GM03348 (cell line): Measurements from ENCODE around the gene SH3BP5.
A peak's percentile ranks its signal among the peaks of the same experiment; 100 is the strongest.

Source experiments
- DNase-seq: peaks from one replicate; pipeline ENCODE4 v3.0.0; 2012; ENCODE audit warnings: low spot score

The SH3BP5 gene

DNA sequence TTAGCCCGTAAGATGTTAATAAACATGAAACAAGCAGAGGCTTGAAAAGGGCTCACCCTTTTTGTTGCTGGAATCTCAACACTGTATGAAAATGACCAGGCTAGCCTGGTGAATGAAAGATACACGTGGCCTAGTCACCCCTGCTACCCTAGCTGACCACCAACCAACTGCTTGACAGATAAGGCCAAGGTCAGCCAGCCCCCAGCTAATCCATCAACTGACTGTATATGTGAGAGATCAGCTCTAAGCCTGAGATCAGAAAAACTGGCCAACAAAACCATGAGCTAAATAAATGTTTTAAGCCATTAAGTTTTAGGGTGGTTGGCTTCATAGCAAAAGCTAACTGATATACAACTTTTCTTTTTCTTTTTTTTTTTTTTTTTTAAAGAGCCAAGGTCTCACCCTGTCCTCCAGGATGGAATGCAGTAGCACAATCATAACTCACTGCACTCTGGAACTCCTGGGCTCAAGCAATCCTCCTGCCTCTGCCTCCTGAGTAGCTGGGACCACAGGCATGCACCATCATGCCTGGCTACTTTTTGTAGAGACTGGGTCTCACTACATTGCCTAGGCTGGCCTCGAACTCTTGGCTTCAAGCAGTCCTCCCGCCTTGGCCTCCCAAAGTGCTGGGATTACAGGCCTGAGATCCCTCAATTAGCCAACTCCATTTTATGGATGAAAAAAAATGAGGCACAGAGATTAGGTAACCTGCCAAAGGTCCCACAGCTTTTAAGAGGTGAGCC lies 34.6 kb downstream of the SH3BP5 start:
- DNase-seq = no peak

DNA sequence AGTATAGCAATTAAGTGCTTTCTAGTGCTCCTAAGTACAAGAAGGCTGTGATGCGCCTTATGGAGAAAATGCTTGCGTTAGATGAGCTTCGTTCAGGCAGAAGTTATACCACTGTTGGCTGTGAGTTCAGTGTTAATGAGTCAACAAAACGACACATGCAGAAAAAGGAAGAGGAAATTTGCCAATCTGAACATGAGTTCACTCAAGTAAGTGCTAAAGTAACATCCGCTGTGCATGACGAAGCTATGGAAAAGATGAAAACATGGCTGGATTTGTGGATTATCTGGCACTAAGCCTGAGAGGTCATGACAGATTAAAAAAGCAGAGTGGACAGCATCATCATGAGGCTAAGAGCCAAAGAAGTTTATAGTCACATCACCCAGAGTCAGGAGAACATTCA lies 36.9 kb downstream of the SH3BP5 start:
- DNase-seq = peak; percentile 40

DNA sequence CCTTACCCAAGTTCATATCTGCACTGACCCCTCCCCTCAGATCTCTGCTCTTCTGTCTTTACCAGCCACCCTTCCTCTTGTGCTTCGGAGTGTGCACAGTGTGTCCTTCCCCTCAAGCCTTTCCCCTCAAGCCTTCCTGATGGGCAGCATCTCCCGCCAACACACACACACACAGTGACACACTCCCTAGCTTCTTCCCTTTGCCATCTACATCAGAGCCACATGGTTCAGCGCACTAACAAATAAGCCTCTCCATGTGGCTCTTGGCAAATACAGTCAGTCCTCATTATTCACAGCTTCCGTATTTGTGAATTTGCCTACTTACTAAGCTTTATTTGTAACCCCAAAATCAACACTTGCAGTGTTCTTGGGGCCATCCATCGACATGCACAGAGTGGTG lies 37.5 kb downstream of the SH3BP5 start:
- DNase-seq = no peak

DNA sequence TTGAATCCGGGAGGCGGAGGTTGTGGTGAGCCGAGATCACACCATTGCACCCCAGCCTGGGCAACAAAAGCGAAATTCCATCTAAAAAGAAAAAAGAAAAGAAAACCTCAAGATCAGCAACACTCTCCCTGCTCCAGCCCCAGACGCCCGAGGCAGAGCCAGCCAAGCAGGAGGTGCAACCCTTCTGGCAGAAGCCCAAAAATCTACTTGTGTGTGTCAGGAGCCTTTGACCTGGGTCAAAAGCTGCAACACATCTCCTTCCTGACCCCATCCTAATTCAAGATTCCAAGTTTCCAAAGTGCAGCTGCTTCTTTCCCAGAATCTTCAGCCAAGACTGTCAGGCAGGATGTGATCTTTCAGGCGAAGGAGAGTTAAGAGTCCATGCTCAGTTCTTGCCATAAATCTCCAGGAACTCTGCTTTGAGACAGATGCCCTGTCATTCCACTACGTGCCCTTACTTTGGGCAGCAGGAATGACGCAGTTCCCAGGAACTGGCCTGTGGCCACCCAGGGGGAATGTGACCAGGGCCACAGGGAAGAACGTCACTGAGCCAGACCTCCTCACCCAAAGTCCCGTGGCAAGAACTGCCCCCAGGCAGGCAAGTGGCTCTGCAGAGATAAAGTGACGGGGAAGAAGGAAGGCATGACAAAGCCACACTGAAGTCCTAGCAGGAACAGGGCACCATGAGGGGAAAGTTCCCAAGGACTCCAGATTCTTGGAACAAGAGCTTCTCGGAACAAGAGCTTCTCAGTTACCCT lies 39.4 kb downstream of the SH3BP5 start:
- no peak for DNase-seq

DNA sequence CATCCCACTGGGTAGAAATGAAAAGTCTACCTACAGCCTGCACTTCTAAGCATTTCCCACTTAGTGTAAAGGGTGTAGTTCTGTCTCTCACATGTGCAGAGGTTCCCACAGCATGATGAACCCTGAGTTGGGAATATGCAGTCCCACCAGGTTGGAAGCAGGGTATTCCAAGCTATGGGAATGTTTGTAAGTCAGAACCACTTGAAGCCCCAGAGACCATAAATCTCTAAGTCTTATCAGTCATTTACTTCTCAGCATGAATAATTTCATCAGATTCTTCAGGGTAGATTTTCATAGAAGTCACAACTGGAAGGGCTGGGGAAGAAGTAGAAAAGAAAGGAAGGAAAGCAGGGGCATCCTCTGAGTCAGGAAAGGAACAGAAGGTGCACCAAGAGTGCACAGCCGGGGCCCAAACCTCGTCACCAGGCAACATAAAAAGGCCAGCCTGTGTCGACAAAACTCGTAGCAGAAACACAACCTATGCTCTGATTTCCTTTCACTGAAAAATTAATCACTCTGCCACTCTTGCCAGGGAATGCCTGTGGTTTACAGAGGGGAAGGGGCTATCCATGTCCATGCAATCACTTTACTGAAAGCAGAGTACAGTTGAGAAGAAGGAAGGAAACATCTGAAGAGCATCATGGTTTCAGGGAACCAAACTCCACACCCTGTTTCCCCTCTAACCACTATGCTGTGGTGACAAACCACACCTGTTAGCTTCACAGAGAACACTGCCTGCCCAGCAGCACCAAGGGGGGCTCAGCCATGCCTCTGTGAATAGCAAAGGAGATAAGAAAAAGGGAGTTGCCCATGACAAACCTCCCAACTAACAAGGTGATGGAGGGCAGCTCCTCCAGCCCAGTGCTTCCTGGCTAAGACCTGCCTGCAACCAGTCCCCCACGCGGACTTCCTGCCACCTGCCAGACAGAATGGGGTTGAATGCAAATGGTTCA lies 40.5 kb downstream of the SH3BP5 start:
- no peak for DNase-seq

DNA sequence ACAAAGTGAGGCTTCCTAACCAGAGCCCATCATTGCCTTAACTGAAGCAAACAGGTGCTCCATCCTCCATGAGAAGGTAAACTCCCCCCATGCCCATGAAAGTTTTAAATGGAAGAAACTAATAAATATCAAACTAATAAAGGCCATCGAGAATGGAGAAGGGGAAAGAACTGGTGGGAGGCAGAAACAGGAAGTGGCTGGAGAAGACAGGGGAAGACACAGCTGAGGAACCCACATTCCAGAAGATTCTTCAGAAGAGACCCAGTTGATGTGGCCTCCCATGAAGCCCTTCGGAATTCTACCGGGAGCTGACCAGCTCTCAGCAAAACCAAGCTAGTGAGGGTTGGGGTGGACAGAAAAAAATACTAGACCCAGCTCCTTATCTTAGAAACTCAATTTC lies 41.6 kb downstream of the SH3BP5 start:
- no peak for DNase-seq

DNA sequence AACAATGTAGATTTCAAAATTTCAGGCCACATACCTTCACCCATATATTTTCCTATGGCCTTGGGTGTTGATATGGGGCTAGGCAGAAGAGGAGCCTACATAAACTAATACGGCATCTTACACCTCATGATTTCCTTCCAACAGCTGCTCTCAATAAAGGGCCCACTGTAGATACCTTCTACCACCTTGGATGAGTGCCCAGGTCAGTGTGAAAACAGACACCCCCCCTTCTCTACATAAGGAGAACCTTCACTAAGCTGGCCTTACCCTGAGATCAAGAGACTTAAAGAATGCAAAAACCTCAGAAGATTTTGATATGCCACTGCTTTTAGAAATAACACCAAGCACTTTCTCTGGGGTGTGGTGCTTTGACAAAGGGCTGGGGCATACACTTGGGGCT lies 42.7 kb downstream of the SH3BP5 start:
- no peak for DNase-seq

DNA sequence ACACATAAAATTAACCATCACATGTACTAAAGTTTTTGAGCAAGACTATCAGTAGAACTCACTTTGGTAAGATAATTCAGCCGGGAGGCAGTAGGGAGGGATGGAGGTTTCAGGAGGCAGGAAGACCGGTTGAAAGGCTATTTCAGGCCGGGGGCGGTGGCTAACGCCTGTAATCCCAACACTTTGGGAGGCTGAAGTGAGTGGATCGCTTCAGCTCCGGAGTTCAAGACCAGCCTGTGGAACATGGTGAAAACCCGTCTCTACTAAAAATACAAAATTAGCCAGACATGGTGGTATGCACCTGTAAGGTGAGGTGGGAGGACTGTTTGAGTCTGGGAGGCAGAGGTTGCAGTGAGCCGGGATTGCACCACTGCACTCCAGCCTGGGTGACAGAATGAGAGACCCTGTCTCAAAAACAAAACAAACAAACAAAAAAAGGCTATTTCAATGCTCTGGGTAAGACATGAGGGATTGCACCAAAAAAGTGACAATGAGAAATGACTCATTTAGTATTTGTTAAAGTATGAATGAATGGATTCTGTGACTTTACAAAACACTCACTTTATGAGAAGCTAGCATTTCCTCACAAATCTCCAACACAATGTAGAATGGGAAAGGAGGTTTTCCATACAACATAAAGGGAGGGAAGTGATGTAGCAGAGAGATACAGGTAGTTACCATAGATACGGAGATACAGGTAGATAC lies 43.9 kb downstream of the SH3BP5 start:
- no peak for DNase-seq

DNA sequence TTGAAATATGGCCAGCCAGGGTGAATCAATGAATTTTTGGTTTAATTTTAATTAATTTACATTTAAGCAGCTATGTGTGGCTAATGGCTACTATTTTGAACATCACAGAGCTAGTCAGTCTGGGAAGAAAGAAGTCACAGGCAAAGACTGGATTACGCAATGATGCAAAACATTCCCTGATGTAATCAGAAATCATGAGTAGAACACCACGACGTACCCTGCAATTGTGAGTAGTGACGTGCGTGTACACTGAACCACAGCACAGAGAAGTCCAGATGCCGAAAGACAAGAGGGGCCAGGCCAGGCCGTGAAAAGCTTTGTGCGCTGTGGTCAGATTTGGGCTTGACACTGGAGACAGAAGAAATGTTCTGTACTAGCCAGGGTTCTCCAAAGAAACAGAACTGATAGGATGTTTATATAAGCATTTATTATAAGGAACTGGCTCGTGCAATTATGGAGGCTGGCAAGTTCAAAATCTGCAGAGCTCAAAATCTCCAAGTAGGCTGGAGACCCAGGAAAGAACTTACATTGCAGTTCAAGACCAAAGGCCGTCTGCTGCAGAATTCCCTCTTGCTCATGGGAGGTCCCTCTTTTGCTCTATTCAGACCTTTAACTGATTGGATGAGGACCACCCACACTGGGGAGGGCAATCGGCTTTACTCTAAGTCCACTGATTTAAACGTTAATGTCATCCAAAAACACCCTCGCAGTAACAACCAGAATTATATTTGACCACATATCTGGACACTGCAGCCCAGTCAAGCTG lies 44.6 kb downstream of the SH3BP5 start:
- peak; percentile 73 for DNase-seq

DNA sequence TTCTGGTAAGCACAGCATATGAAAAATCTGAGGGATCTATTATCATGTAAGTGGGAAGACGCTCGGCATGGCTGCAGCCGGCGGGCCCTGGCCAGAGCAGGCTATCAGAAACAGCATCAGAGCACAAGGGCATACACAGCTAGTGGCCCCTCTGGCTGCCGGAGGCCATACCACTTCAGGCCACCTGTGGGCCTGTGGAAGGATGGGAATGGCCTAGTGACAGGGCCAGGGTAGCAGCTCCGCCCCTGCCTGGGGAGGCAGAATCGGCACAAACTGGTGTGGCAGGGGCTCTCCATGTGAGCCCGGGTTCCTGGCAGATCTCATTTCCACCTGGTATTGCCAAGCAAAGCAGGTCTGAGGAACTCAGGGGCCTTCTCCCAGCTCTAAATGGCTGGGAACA lies 46.4 kb downstream of the SH3BP5 start:
- no peak for DNase-seq

DNA sequence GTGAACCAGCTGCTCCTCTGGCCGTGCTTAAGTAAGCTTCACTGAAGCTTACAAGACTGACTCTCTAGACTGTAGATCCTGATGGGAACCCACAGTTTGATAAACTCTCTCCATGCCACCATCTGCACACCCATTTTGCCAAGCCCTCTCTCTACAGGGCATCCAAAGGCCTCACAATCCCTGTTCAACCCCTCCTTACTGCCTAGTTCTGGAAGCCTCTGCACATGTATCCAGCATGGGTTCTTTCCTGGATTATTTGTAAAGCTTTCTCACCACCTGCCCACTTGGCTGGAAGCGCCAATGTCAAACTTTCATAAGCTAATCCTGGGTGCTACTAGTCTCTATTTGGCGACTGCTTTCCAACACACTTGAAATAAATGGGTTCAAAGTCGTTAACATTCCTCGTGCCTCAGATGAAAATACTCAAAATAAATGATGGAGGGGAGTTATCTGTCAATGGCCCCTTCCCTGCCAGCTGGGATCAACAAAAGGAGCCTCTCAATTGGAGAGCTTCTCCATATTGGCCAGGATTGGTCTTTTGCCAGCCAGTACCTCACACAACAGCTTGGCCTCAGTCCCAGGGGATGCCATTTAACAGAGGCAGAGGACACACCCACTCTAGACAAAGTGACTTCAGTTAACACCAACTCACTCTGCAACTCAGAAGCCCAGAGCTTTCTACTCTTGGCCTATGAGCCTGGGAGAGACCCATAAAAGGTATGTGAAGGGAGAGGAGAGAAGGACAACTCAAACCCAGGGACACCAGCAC lies 48.1 kb downstream of the SH3BP5 start:
- no peak for DNase-seq

DNA sequence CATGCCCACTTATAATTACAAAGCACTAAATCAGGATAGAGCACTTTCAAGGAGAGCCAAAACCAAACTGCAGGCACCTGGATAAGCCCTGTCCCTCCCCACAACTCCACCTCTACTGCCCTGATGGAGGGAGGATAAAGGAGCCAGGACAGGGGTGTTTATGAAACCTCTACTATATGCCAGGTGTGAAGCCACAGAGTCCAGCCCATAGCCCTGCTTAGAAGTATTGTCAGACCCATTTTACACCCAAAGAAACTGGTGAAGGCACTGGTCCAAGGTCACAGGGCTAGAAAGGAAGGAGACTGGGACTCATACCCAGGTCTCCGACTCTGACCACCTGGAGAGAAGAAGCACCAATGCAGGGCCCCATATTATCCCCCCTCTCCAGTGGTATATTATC lies 48.7 kb downstream of the SH3BP5 start:
- no peak for DNase-seq

DNA sequence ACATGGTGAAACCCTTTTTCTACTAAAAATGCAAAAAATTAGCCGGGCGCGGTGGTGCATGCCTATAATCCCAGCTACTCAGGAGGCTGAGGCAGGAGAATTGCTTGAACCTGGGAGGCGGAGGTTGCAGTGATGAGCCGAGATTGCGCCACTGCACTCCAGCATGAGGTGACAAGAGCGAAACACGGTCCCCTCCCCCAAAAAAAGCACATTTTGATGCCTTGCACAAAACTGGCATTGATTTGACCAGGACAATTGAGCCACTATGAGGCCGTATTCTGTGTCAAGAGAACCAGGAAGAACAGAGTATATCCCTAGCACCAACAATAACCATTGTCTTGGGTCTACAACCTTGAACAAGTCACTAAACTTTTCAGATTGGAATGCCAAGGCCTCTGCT lies 50.6 kb downstream of the SH3BP5 start:
- no peak for DNase-seq

DNA sequence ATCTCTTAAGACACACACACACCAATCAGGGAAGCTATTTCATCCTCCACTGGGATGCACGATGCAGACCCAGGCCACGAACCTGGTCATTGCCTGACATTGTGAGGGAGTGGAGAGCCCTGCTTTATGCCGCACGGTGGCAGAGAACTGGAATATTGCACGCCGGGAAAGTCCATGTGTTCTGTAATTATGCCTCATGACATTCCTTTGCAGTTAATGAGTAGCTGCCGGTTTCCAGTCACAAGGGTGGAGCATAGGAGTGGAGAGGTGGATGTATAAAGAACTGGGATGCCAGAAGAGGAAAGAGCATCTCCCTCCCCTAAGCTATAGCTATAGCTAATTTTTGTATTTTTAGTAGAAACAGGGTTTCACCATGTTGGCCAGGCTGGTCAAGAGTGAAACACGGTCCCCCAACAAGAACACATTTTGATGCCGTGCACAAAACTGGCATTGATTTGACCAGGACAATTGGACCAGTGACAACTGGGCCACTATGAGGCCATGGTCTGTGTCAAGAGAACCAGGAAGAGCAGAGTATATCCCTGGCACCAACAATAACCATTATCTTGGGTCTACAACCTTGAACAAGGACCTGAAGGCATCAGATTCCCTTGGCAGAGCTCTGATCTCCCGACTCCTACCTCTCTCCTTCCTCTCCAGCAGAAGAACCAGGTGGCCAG lies 51.4 kb downstream of the SH3BP5 start:
- DNase-seq = no peak

DNA sequence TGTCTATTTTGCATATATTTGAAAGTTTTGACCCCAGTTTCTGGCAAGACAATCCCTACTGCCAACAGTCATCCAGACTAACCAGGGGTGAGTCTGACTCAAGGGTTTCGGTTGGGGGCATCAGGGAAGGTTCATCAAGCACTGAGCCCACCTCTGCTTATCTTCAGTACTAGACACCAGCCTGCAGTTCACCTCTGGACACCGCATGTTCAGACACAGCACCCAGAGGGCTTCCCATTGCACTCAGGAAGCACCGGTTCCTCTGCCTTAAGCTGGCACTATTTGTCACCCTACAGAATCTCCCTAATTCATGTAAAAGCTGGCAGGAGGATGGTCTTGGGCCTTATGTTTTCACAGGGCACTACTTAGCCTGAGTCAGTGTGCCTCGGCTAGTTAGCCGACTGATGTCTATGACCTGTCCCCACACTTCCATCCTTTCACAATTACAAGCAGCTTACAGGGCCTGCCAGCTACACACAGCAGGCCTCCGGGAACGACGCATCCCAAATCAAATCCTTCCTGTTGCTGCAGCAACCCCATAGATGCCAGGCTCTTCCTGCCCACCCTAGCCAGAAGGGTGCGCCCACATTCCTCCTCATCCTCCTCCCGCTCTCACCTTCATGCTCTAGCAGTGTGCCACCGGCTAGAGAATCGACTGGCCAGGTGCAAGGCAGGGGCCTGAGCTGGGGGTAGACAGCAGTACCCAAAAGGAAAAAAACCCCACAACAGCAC lies 52.5 kb downstream of the SH3BP5 start:
- no peak for DNase-seq

DNA sequence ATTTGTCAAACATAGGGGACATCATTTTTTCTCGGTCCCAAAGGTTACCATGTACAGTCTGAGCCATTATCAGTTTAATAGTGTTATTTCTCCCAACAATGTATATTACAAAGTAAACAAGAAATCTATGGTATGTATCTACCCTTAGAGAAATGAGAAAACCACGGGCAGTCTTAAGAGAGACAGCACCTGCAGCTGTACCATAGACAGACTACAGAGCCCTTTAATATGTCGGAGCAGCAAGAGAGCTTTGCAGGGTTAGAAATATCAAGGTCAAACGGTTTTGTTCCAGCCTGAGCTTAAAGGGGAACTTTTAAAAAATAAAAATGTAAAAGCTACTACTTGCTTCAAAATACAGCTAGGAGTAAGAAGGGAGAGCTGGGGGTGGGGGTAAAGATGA lies 53.2 kb downstream of the SH3BP5 start:
- no peak for DNase-seq

DNA sequence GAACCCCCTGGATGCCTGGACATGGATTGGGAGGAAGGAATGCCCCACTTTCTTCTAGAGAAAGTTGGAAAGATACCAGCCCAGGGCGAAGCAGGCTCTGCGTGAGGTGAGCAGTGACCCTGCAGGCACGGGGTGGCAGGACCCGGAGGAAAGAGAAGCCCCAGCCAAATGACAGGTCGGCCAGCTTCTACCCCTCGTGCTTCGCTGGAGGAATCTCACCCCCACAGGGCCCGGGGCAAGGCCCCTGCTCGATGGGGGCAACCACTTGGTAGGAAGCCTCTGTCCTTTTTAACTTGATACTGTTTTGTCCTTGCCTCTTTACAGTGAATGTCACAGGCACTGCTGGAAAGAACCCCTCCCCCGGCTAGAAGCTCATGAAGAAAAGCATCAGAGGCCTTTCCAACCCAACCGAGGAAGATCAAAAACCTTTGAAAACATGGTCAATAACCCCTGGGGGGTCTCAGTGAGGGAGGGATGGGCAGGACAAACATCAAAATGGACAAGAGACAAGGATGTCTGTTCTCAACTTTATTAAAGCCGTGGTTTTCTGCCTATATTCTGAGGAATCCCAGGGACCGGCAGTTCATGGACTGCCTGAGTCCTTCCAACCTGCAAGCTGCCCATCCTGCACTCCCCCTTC lies 54.4 kb downstream of the SH3BP5 start:
- DNase-seq = no peak

DNA sequence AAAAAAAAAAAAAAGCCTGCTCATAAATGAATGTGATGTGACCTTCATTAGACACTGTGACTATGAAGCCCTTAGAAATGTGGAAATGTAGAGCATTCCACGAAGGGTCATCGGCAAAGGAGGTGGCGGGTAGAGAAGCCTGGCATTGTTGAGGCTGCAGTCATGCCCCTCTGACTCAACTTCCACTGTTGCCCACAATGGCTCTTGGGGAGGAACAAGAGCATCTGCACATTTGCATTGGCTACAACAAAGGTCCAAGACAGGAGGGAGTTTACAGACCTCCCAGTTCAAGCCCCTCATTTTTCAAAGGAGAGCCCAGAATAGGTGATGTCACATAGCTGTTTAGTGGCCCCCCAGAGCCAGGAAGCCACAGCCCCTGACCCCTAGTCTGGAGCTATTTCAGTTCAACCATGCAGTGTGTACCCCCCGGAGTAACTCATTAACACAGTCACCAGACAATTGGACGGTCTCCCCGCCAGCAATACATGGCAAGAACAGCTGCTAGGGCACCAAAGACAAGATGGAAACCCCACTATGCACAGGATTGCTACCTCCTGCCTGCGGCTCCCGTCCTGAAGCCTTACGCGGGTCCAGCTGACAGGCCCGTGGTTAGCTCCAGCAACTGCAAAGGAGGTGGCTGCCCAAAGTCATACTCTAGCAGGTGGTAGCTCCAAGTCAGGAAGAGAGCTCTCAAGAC lies 56.2 kb downstream of the SH3BP5 start:
- DNase-seq = no peak
